Caco-2 (cell line): ENCODE data around the gene VTI1A. TPM values are rescaled to one million over a fixed set of nuclear protein-coding genes. Genes with fewer than 3 reads are reported as not detected.

Source experiments
- BruUV-seq: library from RNA; stranded (reverse); fragments of 400-500 nt; replicated peaks from 2 replicates; lab custom pipeline; 2021; lab: Mats Ljungman, UMichigan
- CTCF ChIA-PET: fragments of 300-600 bp; sonication (Branson Sonifier 250); formaldehyde crosslinking; loops from one replicate; lab custom pipeline; 2022; ENCODE audit warnings: antibody characterized with exemption; lab: Charles Lee
- POLR2A ChIA-PET: fragments of 300-600 bp; sonication (Branson Sonifier 250); formaldehyde crosslinking; loops from one replicate; lab custom pipeline; 2022; ENCODE audit warnings: antibody characterized with exemption; lab: Charles Lee
- DNase-seq, 2 experiments: peaks; one replicate each; pipeline versions ENCODE4 v3.0.0 to v3.0.0-alpha.2; 2020 to 2022
- H3K27me3 ChIP-seq: replicated peaks from 2 replicates; pipeline ENCODE4 v1.6.0; 2011; ENCODE audit warnings: low read length; ENCODE audit not compliant: control insufficient read depth, insufficient read depth
- H3K36me3 ChIP-seq: 2 replicates; pipeline ENCODE4 v1.5.1; 2011; ENCODE audit warnings: low read length; ENCODE audit not compliant: control insufficient read depth, insufficient read depth
- H3K4me1 ChIP-seq: fragments of 250-450 bp; sonication (Bioruptor Pico); 2 replicates; pipeline ENCODE4 v1.5.1; 2020; ENCODE audit warnings: mild to moderate bottlenecking
- H3K4me3 ChIP-seq: 2 replicates; pipeline ENCODE4 v1.5.1; 2011; ENCODE audit warnings: low read depth, mild to moderate bottlenecking, control low read depth, low read length
- H3K9me3 ChIP-seq: fragments of 250-450 bp; sonication (Bioruptor Pico); 2 replicates; pipeline ENCODE4 v1.5.1; 2020; ENCODE audit warnings: mild to moderate bottlenecking, moderate library complexity
- H3K27ac Mint-ChIP-seq: one replicate; pipeline ENCODE4 v1.8.0; 2022; ENCODE audit warnings: mixed read lengths; ENCODE audit not compliant: unreplicated experiment
- H3K27me3 Mint-ChIP-seq: one replicate; pipeline ENCODE4 v1.8.0; 2022; ENCODE audit warnings: mixed read lengths; ENCODE audit not compliant: insufficient read depth, unreplicated experiment
- H3K36me3 Mint-ChIP-seq: one replicate; pipeline ENCODE4 v1.8.0; 2022; ENCODE audit warnings: mild to moderate bottlenecking, mixed read lengths; ENCODE audit not compliant: insufficient read depth, unreplicated experiment
- H3K4me1 Mint-ChIP-seq: one replicate; pipeline ENCODE4 v1.8.0; 2022; ENCODE audit warnings: low read depth, mixed read lengths; ENCODE audit not compliant: unreplicated experiment
- H3K4me3 Mint-ChIP-seq: one replicate; pipeline ENCODE4 v1.8.0; 2022; ENCODE audit warnings: mild to moderate bottlenecking, moderate library complexity, mixed read lengths; ENCODE audit not compliant: unreplicated experiment
- H3K9me3 Mint-ChIP-seq: one replicate; pipeline ENCODE4 v1.8.0; 2022; ENCODE audit warnings: mixed read lengths; ENCODE audit not compliant: unreplicated experiment
- intact Hi-C: fragments of 100-400 bp; cut with micrococcal nuclease; formaldehyde crosslinking; loops from one replicate; pipeline ENCODE4 v1.10.0; 2022; ENCODE audit not compliant: unreplicated experiment
- total RNA-seq: library from RNA; stranded (reverse); gene quantifications from 2 replicates; pipeline ENCODE4 v1.2.3, GENCODE V29; 2022
- TF ChIP-seq, protein P1 (sequence below), 2 experiments: fragments of 200-600 bp in 1 of 2; IDR thresholded peaks; 1 replicate in 1 of 2; 2 replicates in 1 of 2; pipeline versions ENCODE4 v1.5.1 to v1.8.0; 2011 to 2022; ENCODE audit warnings: antibody characterized with exemption in 1 of 2, control low read depth in 1 of 2, inconsistent platforms in 1 of 2, low read depth in 1 of 2, low read length in 1 of 2, mild to moderate bottlenecking in 1 of 2, moderate library complexity in 1 of 2; ENCODE audit not compliant: insufficient read depth in 1 of 2, severe bottlenecking in 1 of 2, unreplicated experiment in 1 of 2

Gene VTI1A
- total RNA-seq, 1 experiment from 2014 or later, result 45.6 TPM

- H3K27me3 Mint-ChIP-seq, result no peaks in the 10 kb centered on the region
- peaks cover 24% of the 10 kb centered on the region for H3K36me3 Mint-ChIP-seq
- H3K4me1 Mint-ChIP-seq, result peaks cover 11% of the 10 kb centered on the region
- Histone ChIP-seq H3K4me3 (no peak overlapping the region), H3K4me1 (peaks cover 4% of the 10 kb centered on the region), H3K36me3 (peaks cover 1% of the 10 kb centered on the region), H3K9me3 (no peaks in the 10 kb centered on the region), H3K27me3 (no peaks in the 10 kb centered on the region)
- intact Hi-C loops, result no loop called here
- no TSS peak for BruUV-seq
- ChIA-PET POLR2A (no interaction called here), CTCF (no interaction called here)
- H3K9me3 Mint-ChIP-seq, result peaks cover 10% of the 10 kb centered on the region
- H3K27ac Mint-ChIP-seq, result no peak overlapping the region
- no peak for DNase-seq
- TF ChIP-seq, protein P1, sequence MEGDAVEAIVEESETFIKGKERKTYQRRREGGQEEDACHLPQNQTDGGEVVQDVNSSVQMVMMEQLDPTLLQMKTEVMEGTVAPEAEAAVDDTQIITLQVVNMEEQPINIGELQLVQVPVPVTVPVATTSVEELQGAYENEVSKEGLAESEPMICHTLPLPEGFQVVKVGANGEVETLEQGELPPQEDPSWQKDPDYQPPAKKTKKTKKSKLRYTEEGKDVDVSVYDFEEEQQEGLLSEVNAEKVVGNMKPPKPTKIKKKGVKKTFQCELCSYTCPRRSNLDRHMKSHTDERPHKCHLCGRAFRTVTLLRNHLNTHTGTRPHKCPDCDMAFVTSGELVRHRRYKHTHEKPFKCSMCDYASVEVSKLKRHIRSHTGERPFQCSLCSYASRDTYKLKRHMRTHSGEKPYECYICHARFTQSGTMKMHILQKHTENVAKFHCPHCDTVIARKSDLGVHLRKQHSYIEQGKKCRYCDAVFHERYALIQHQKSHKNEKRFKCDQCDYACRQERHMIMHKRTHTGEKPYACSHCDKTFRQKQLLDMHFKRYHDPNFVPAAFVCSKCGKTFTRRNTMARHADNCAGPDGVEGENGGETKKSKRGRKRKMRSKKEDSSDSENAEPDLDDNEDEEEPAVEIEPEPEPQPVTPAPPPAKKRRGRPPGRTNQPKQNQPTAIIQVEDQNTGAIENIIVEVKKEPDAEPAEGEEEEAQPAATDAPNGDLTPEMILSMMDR (IDR thresholded peaks at IDR 0.05; ENCODE audit: insufficient read depth in 1 of 2, low read depth in 1 of 2, low read length in 1 of 2, severe bottlenecking in 1 of 2, unreplicated experiment in 1 of 2), result no peak
- no peak overlapping the region for H3K4me3 Mint-ChIP-seq
These were observed 37.3 kb upstream of the VTI1A start for GRCh38 chr10:112409755-112410154.

DNA sequence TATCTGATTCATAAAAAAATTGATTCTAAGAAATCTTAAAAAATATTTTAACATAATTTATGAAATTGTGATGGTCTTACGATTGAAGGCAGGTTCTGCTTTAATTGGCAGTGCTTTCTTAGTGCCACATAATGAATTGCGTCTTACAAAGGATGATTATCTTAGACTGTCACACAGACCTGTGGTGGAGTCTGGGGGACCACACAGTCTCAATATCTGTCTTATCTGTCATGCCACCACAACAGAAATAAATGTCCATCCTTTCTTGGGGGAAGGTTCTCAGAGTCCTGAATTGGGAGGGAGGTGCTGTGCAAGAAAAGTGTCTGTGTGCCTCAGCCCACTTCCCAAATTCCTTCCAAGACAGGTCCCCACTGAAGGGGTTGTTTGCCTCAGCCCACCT is 34.3 kb upstream of the VTI1A start:
- ChIA-PET POLR2A (no interaction called here), CTCF (no interaction called here)
- intact Hi-C loops, result no loop called here
- Histone ChIP-seq H3K27me3 (no peaks in the 10 kb centered on the region), H3K4me1 (no peaks in the 10 kb centered on the region), H3K36me3 (peaks cover 3% of the 10 kb centered on the region; the same call in 1 of the 2 replicates), H3K9me3 (no peaks in the 10 kb centered on the region), H3K4me3 (no peak overlapping the region)
- BruUV-seq, result no TSS peak
- Mint-ChIP-seq H3K4me3 (no peak overlapping the region), H3K27me3 (no peaks in the 10 kb centered on the region), H3K36me3 (peaks cover 30% of the 10 kb centered on the region), H3K4me1 (peaks cover 9% of the 10 kb centered on the region), H3K9me3 (peaks cover 9% of the 10 kb centered on the region), H3K27ac (no peak overlapping the region)
- DNase-seq, result no peak
- TF ChIP-seq, protein P1 (IDR thresholded peaks at IDR 0.05; ENCODE audit: insufficient read depth in 1 of 2, low read depth in 1 of 2, low read length in 1 of 2, severe bottlenecking in 1 of 2, unreplicated experiment in 1 of 2), result no peak

- H3K9me3 Mint-ChIP-seq, result no peaks in the 10 kb centered on the region
- CTCF ChIA-PET, result interaction anchor here (0.7 to 1.3 kb wide), 3 partner anchors 13 to 48 kb away, joined by 3 to 8 read pairs (median 4); partner anchors contain the start of gene ACSL5
These were observed 25.3 kb upstream of the VTI1A start for GRCh38 chr10:112421731-112422130.

More at GRCh38 chr10:112421731-112422130, 25.3 kb upstream of the VTI1A start:
- Histone ChIP-seq H3K27me3 (no peaks in the 10 kb centered on the region), H3K9me3 (no peaks in the 10 kb centered on the region), H3K4me1 (no peaks in the 10 kb centered on the region), H3K36me3 (peaks cover 2% of the 10 kb centered on the region; the same call in 1 of the 2 replicates), H3K4me3 (no peak overlapping the region)
- H3K4me3 Mint-ChIP-seq, result no peak overlapping the region
- BruUV-seq, result no TSS peak
- no peaks in the 10 kb centered on the region for H3K4me1 Mint-ChIP-seq
- POLR2A ChIA-PET, result no interaction called here
- intact Hi-C loops, result loop anchor here (5.0 kb wide), 1 partner anchor 49 kb away; the partner anchor contains the start of gene ACSL5
- peaks cover 20% of the 10 kb centered on the region for H3K36me3 Mint-ChIP-seq
- TF ChIP-seq, protein P1 (IDR thresholded peaks at IDR 0.05; ENCODE audit: insufficient read depth in 1 of 2, low read depth in 1 of 2, low read length in 1 of 2, severe bottlenecking in 1 of 2, unreplicated experiment in 1 of 2), result no peak
- DNase-seq, result no peak
- no peaks in the 10 kb centered on the region for H3K27me3 Mint-ChIP-seq
- no peak overlapping the region for H3K27ac Mint-ChIP-seq
